HL-60 (cell line): ENCODE data around the gene BPIFA2.

Experiments
- GABPA ChIP-seq: IDR thresholded peaks from 2 replicates; pipeline ENCODE4 v1.6.1; 2012; ENCODE audit warnings: low read depth
- POLR2AphosphoS5 ChIP-seq: IDR thresholded peaks from 2 replicates; pipeline ENCODE4 v1.6.1; 2012; ENCODE audit warnings: low read depth
- TF ChIP-seq, protein P1 (sequence below): IDR thresholded peaks from one replicate; pipeline ENCODE4 v1.5.1; 2011; ENCODE audit warnings: low read length, control low read depth, inconsistent platforms; ENCODE audit not compliant: insufficient read depth

DNA sequence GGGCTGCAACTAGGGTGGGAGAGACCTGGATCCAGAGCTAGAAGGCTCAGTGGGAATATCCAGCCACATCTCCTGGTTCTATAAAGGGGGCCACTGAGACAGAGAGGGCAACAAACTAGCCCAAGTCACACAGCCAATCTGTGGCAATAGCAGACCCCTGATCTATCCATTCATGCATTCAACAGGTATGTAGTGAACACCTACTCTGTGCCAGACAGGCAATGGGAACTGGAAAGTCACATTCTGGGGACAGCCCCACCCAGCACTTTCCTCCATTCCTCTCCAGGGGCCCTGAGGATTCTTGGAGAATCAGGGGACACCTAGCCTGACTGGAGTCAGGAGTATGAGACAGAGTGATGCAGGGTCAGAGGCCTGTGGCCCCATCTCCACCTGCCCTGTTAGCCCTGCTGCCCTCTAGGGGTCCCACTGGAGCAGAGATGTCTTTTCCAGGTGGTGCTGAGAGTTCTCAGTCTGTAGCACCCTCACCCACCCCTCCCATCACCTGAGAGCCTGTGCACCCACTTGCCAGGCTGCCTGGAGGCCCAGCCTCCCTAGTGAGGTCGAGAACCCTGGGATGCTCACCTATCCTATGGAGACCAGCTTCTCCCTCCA, 13.6 kb downstream of the BPIFA2 start:
- TF ChIP-seq, protein P1, sequence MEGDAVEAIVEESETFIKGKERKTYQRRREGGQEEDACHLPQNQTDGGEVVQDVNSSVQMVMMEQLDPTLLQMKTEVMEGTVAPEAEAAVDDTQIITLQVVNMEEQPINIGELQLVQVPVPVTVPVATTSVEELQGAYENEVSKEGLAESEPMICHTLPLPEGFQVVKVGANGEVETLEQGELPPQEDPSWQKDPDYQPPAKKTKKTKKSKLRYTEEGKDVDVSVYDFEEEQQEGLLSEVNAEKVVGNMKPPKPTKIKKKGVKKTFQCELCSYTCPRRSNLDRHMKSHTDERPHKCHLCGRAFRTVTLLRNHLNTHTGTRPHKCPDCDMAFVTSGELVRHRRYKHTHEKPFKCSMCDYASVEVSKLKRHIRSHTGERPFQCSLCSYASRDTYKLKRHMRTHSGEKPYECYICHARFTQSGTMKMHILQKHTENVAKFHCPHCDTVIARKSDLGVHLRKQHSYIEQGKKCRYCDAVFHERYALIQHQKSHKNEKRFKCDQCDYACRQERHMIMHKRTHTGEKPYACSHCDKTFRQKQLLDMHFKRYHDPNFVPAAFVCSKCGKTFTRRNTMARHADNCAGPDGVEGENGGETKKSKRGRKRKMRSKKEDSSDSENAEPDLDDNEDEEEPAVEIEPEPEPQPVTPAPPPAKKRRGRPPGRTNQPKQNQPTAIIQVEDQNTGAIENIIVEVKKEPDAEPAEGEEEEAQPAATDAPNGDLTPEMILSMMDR, result no peak
- TF ChIP-seq GABPA (no peak), POLR2AphosphoS5 (no peak)
